DOHH2 (cell line): ENCODE data around the gene CISD3.

Experiments
- CTCF ChIP-seq: fragments of 200-600 bp; sonication (generic); IDR thresholded peaks from one replicate; pipeline ENCODE4 v1.5.1; 2014; ENCODE audit warnings: antibody characterized with exemption, mild to moderate bottlenecking, low read depth, low read length; ENCODE audit not compliant: poor library complexity, severe bottlenecking
- EZH2phosphoT487 ChIP-seq: fragments of 200-600 bp; sonication (generic); IDR thresholded peaks from 2 replicates; pipeline ENCODE4 v1.6.1; 2017; ENCODE audit warnings: borderline replicate concordance, mild to moderate bottlenecking, antibody characterized with exemption, low read length, moderate library complexity, mixed read lengths

DNA sequence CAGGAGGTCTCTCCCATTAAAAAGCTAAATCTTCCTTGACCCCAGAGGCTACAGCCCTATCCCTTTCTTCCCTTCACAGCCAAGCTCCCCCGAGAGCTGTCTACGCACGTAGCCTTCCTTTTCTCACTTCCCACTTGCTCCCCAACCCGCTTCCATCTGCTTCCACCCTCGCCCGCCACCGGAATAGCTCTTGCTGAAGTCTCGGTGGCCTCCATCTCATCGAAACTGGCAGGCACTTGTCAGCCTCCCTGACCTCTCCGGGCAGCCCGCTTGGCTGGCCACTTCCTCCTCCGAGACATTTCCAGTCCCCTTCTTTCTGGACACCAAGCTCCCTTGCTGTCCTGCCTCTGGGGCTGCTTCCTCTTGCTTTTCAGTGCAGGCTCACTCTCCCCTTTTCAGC lies 44.6 kb upstream of the CISD3 start:
- TF ChIP-seq CTCF = no peak
- TF ChIP-seq EZH2phosphoT487 = no peak
